Measurements from ENCODE around the gene KIF3A.

The KIF3A gene

GRCh38 chr5:132751971-132752580 is 14.7 kb upstream of the KIF3A start:
- H3K27me3 Mint-ChIP-seq = no peaks in the 10 kb centered on the region
- H3K36me3 Mint-ChIP-seq = peaks cover 11% of the 10 kb centered on the region
- H3K9me3 Mint-ChIP-seq (ENCODE audit: low read depth) = no peaks in the 10 kb centered on the region
- peaks cover 27% of the 10 kb centered on the region for H3K4me1 Mint-ChIP-seq (ENCODE audit: low read depth)
- H3K27ac Mint-ChIP-seq = peak overlapping the region; percentile 54
- H3K4me3 Mint-ChIP-seq = no peak overlapping the region

- H3K9me3 Mint-ChIP-seq (ENCODE audit: low read depth) = no peaks in the 10 kb centered on the region
- peaks cover 29% of the 10 kb centered on the region for H3K4me1 Mint-ChIP-seq (ENCODE audit: low read depth)
These were observed 14.1 kb upstream of the KIF3A start for GRCh38 chr5:132751444-132751843.

GRCh38 chr5:132750471-132751230 is 13.3 kb upstream of the KIF3A start:
- Mint-ChIP-seq H3K9me3 (ENCODE audit: low read depth) (no peaks in the 10 kb centered on the region), H3K36me3 (peaks cover 11% of the 10 kb centered on the region), H3K27me3 (no peaks in the 10 kb centered on the region), H3K27ac (peak overlapping the region; percentile 78), H3K4me1 (ENCODE audit: low read depth) (peaks cover 29% of the 10 kb centered on the region), H3K4me3 (no peak overlapping the region)

More at GRCh38 chr5:132751444-132751843, 14.1 kb upstream of the KIF3A start:
- Mint-ChIP-seq H3K4me3 (peak overlapping the region; percentile 2), H3K27me3 (no peaks in the 10 kb centered on the region), H3K27ac (peak overlapping the region; percentile 78), H3K36me3 (peaks cover 11% of the 10 kb centered on the region)

- Mint-ChIP-seq H3K4me3 (no peak overlapping the region), H3K9me3 (ENCODE audit: low read depth) (no peaks in the 10 kb centered on the region), H3K4me1 (ENCODE audit: low read depth) (peaks cover 29% of the 10 kb centered on the region), H3K27me3 (no peaks in the 10 kb centered on the region), H3K27ac (no peak overlapping the region), H3K36me3 (peaks cover 11% of the 10 kb centered on the region)
These were observed 12.2 kb upstream of the KIF3A start for GRCh38 chr5:132749506-132749905.

- Mint-ChIP-seq H3K9me3 (ENCODE audit: low read depth) (no peaks in the 10 kb centered on the region), H3K36me3 (peaks cover 10% of the 10 kb centered on the region), H3K27me3 (no peaks in the 10 kb centered on the region), H3K4me1 (ENCODE audit: low read depth) (peaks cover 29% of the 10 kb centered on the region), H3K27ac (peak overlapping the region; percentile 41), H3K4me3 (peak overlapping the region; percentile 63)
These were observed 11.2 kb upstream of the KIF3A start for GRCh38 chr5:132748522-132749000.

GRCh38 chr5:132747616-132748440 is 10.5 kb upstream of the KIF3A start:
- peak overlapping the region; percentile 41 for H3K27ac Mint-ChIP-seq

GRCh38 chr5:132746954-132747615 is 9.7 kb upstream of the KIF3A start, which contains the start of gene CCNI2:
CCNI2 (plus strand) TSS chr5:132747426; CDS start chr5:132747496, 70 bp downstream.
- Mint-ChIP-seq H3K27ac (peak within 1 kb of the TSS; percentile 85), H3K4me3 (peak within 1 kb of the TSS; percentile 86), H3K27me3 (no peaks in the 10 kb centered on the region), H3K4me1 (ENCODE audit: low read depth) (peaks cover 22% of the 10 kb centered on the region), H3K36me3 (peaks cover 3% of the 10 kb centered on the region), H3K9me3 (ENCODE audit: low read depth) (no peaks in the 10 kb centered on the region)

More at GRCh38 chr5:132747616-132748440, 10.5 kb upstream of the KIF3A start:
- Mint-ChIP-seq H3K9me3 (ENCODE audit: low read depth) (no peaks in the 10 kb centered on the region), H3K4me3 (peak overlapping the region; percentile 63), H3K4me1 (ENCODE audit: low read depth) (peaks cover 27% of the 10 kb centered on the region), H3K27me3 (no peaks in the 10 kb centered on the region), H3K36me3 (peaks cover 8% of the 10 kb centered on the region)

GRCh38 chr5:132746592-132746953 is 9.2 kb upstream of the KIF3A start:
- no peaks in the 10 kb centered on the region for H3K9me3 Mint-ChIP-seq (ENCODE audit: low read depth)
- H3K4me3 Mint-ChIP-seq = peak overlapping the region; percentile 86
- peaks cover 20% of the 10 kb centered on the region for H3K4me1 Mint-ChIP-seq (ENCODE audit: low read depth)
- no peaks in the 10 kb centered on the region for H3K27me3 Mint-ChIP-seq
- peak overlapping the region; percentile 85 for H3K27ac Mint-ChIP-seq
- H3K36me3 Mint-ChIP-seq = peaks cover 3% of the 10 kb centered on the region

GRCh38 chr5:132744659-132745058 is 7.3 kb upstream of the KIF3A start:
- Mint-ChIP-seq H3K4me3 (no peak overlapping the region), H3K27me3 (no peaks in the 10 kb centered on the region), H3K36me3 (no peaks in the 10 kb centered on the region), H3K4me1 (ENCODE audit: low read depth) (peaks cover 8% of the 10 kb centered on the region), H3K9me3 (ENCODE audit: low read depth) (no peaks in the 10 kb centered on the region), H3K27ac (no peak overlapping the region)

- peaks cover 14% of the 10 kb centered on the region for H3K4me1 Mint-ChIP-seq (ENCODE audit: low read depth)
- H3K27me3 Mint-ChIP-seq = no peaks in the 10 kb centered on the region
- no peak overlapping the region for H3K27ac Mint-ChIP-seq
- H3K9me3 Mint-ChIP-seq (ENCODE audit: low read depth) = no peaks in the 10 kb centered on the region
- no peak overlapping the region for H3K4me3 Mint-ChIP-seq
- no peaks in the 10 kb centered on the region for H3K36me3 Mint-ChIP-seq
These were observed 5.3 kb upstream of the KIF3A start for GRCh38 chr5:132742626-132743025.

GRCh38 chr5:132742158-132742557 is 4.8 kb upstream of the KIF3A start:
- Mint-ChIP-seq H3K27ac (no peak overlapping the region), H3K4me3 (no peak overlapping the region), H3K27me3 (no peaks in the 10 kb centered on the region), H3K9me3 (ENCODE audit: low read depth) (no peaks in the 10 kb centered on the region), H3K36me3 (no peaks in the 10 kb centered on the region), H3K4me1 (ENCODE audit: low read depth) (peaks cover 16% of the 10 kb centered on the region)

- H3K27ac Mint-ChIP-seq = no peak overlapping the region
- peaks cover 31% of the 10 kb centered on the region for H3K4me1 Mint-ChIP-seq (ENCODE audit: low read depth)
- H3K4me3 Mint-ChIP-seq = no peak overlapping the region
- H3K36me3 Mint-ChIP-seq = no peaks in the 10 kb centered on the region
- no peaks in the 10 kb centered on the region for H3K9me3 Mint-ChIP-seq (ENCODE audit: low read depth)
- H3K27me3 Mint-ChIP-seq = no peaks in the 10 kb centered on the region
These were observed 1.9 kb upstream of the KIF3A start for GRCh38 chr5:132739232-132739631.

GRCh38 chr5:132737982-132738681 is 786 bp upstream of the KIF3A start:
- Mint-ChIP-seq H3K9me3 (ENCODE audit: low read depth) (no peaks in the 10 kb centered on the region), H3K4me1 (ENCODE audit: low read depth) (peaks cover 37% of the 10 kb centered on the region), H3K27ac (peak overlapping the region; percentile 79), H3K36me3 (peaks cover 3% of the 10 kb centered on the region), H3K27me3 (no peaks in the 10 kb centered on the region), H3K4me3 (peak overlapping the region; percentile 91)

GRCh38 chr5:132734687-132735086 is 2.7 kb downstream of the KIF3A start:
- peaks cover 4% of the 10 kb centered on the region for H3K36me3 Mint-ChIP-seq
- no peak overlapping the region for H3K27ac Mint-ChIP-seq
- H3K4me3 Mint-ChIP-seq = no peak overlapping the region
- peaks cover 41% of the 10 kb centered on the region for H3K4me1 Mint-ChIP-seq (ENCODE audit: low read depth)
- H3K9me3 Mint-ChIP-seq (ENCODE audit: low read depth) = no peaks in the 10 kb centered on the region
- no peaks in the 10 kb centered on the region for H3K27me3 Mint-ChIP-seq
